Thyroid gland (tissue), 4 donors: ENCODE data around the gene MAN1B1.

ENCODE experiments used
- CTCF ChIP-seq, 6 experiments: fragments of 200-600 bp in 3 of 6; fragments of 450-650 bp in 3 of 6; sonication (generic) in 3 of 6; IDR thresholded peaks; one replicate each; pipeline ENCODE4 v1.5.1; 2016 to 2019; ENCODE audit warnings: antibody characterized with exemption in 6 of 6, mild to moderate bottlenecking in 2 of 6, inconsistent platforms in 1 of 6, moderate library complexity in 1 of 6
- POLR2A ChIP-seq, 2 donors: fragments of 450-650 bp; IDR thresholded peaks; one replicate each; pipeline ENCODE4 v1.6.1; 2017; ENCODE audit warnings: antibody characterized with exemption in 2 of 2, mild to moderate bottlenecking in 2 of 2, moderate library complexity in 1 of 2

GRCh38 chr9:137071282-137071681, 15.5 kb upstream of the MAN1B1 start:
- TF ChIP-seq CTCF (IDR thresholded peaks at IDR 0.05) = no peak
- TF ChIP-seq POLR2A (IDR thresholded peaks at IDR 0.05) = no peak
